GM19452 (cell line): ENCODE measurements around the gene C1GALT1.

ENCODE experiments used
- ATAC-seq: cut with Tn5 transposase; IDR thresholded peaks from one replicate; pipeline ENCODE4 v1.9.1; 2021; ENCODE audit not compliant: unreplicated experiment

The C1GALT1 gene

GRCh38 chr7:7265081-7266075 is 83.0 kb downstream of the C1GALT1 start:
- ATAC-seq = no peak

- no peak for ATAC-seq
These were observed 84.0 kb downstream of the C1GALT1 start for GRCh38 chr7:7266257-7266881.

GRCh38 chr7:7271094-7271874 is 88.9 kb downstream of the C1GALT1 start:
- ATAC-seq = no peak

- no peak for ATAC-seq
These were observed 90.0 kb downstream of the C1GALT1 start for GRCh38 chr7:7272294-7272693.

GRCh38 chr7:7274782-7275181 is 92.4 kb downstream of the C1GALT1 start:
- no peak for ATAC-seq

GRCh38 chr7:7276161-7276560 is 93.8 kb downstream of the C1GALT1 start:
- ATAC-seq = no peak

- no peak for ATAC-seq
These were observed 108.2 kb downstream of the C1GALT1 start for GRCh38 chr7:7290429-7291122.

- no peak for ATAC-seq
These were observed 109.7 kb downstream of the C1GALT1 start for GRCh38 chr7:7292085-7292484.

- ATAC-seq = no peak
These were observed 110.3 kb downstream of the C1GALT1 start for GRCh38 chr7:7292608-7293007.

GRCh38 chr7:7293092-7293491 is 110.7 kb downstream of the C1GALT1 start:
- ATAC-seq = no peak

- ATAC-seq = no peak
These were observed 112.6 kb downstream of the C1GALT1 start for GRCh38 chr7:7294911-7295310.
